RWPE1 (cell line): ENCODE measurements around the gene DMWD.

Source experiments
- CTCF ChIA-PET: fragments of 350-600 bp; sonication (Branson Sonifier 250); formaldehyde crosslinking; extraction: SDS; loops from one replicate; lab custom pipeline; 2021; lab: Yijun Ruan, JAX
- POLR2A ChIA-PET: fragments of 400-600 bp; formaldehyde crosslinking; extraction: SDS; loops from one replicate; lab custom pipeline; 2020; ENCODE audit warnings: antibody characterized with exemption; ENCODE audit not compliant: low non-redundant PET; lab: Yijun Ruan, JAX
- DNase-seq: peaks from one replicate; pipeline ENCODE4 v3.0.0; 2012; ENCODE audit warnings: low spot score
- H3K27ac ChIP-seq: fragments of 450-650 bp; 2 replicates; pipeline ENCODE4 v1.5.1; 2017
- CTCF ChIP-seq: fragments of 450-650 bp; conservative IDR thresholded peaks from 2 replicates; pipeline ENCODE4 v1.5.1; 2017; ENCODE audit warnings: low read depth, mild to moderate bottlenecking

DMWD gene

GRCh38 chr19:45812297-45812696 is 19.7 kb upstream of the DMWD start:
- CTCF ChIA-PET = interaction anchor here (0.6 kb wide), 1 partner anchor 12 kb away, joined by 3 read pairs; no protein-coding TSS in a partner anchor

DNA sequence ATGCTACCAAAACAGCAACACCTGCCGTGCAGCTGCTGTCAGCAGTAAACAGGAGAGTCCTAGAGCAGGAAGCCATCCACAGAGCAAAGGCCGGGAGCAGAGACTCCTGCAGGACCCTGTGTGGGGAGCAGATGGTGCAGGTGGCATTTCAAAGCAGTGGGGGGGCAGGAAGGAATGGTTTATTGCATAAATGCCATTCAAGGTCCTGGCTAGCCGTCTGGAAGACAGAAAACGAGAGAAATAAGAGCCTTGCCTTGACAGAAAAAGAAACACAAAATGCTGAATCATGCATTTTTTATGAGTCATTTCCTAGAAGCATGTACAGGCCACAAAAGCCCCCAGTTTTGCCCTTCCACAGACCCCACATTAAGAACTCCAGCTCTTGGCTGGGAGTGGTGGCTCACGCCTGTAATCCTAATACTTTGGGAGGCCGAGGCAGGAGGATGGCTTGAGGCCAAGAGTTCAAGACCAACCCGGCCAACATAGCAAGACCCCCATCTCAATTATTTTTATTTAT is 17.1 kb upstream of the DMWD start:
- DNase-seq = no peak
- CTCF ChIA-PET = no interaction called here
- H3K27ac ChIP-seq = peak overlapping the region; percentile 89
- TF ChIP-seq CTCF = no peak
- POLR2A ChIA-PET = no interaction called here

More at GRCh38 chr19:45812297-45812696, 19.7 kb upstream of the DMWD start:
- POLR2A ChIA-PET = no interaction called here
- no peak for TF ChIP-seq CTCF
- DNase-seq = no peak
- peak overlapping the region; percentile 75 for H3K27ac ChIP-seq

- no peak for TF ChIP-seq CTCF
Observed at GRCh38 chr19:45805719-45806118, 13.1 kb upstream of the DMWD start.

GRCh38 chr19:45804959-45805230 is 12.2 kb upstream of the DMWD start:
- ChIA-PET CTCF (interaction anchor here (0.6 to 1.2 kb wide), 3 partner anchors 12 to 1208 kb away, joined by 3 to 5 read pairs (median 3); no protein-coding TSS in a partner anchor), POLR2A (no interaction called here)
- TF ChIP-seq CTCF = no peak
- no peak for DNase-seq
- peak overlapping the region; percentile 19; the same call in 1 of the 2 replicates for H3K27ac ChIP-seq

More at GRCh38 chr19:45805719-45806118, 13.1 kb upstream of the DMWD start:
- ChIA-PET CTCF (interaction anchor here (0.7 to 1.8 kb wide), 3 partner anchors 11 to 36 kb away, joined by 3 to 5 read pairs (median 4); no protein-coding TSS in a partner anchor), POLR2A (no interaction called here)
- H3K27ac ChIP-seq = no peak overlapping the region
- DNase-seq = no peak

DNA sequence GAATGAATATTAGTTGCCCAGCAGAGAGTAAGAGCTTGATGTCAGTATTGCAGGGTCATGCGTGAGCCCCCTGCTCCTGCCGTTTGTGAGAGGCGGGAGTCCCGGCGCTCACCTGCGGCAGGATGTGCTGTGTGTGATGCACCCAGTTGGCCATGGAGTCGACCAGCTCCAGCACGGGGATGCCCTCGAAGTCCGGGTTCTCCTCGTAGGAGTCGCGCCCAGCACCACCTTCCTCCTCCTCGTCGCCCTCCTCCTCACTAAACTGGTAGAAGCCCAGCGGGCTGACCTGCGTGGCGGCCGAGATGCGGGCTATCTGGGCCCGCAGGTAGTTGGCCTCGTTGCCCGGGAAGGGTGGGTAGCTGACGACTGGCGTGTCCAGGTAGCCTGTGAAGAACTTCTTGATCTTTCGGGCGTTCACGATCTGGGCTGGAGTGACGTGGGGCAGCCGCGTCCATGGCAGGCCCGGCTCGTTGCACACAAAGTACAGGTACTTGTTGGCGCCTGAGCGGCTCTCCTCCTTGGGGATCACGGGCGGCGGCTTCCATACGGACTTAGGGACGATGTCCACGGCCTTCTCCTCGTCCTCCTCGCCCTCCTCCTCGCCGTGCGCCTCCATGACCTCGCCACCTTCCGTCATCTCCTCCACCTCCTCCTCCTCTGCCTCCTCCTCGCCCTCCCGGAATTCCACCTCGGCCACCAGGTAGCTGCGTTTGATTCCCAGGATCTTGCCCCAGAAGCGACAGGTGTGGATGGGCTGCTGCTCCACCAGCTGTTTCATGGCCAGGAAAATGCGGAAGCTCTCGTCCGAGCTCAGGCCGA is 11.7 kb upstream of the DMWD start:
- H3K27ac ChIP-seq = peak overlapping the region; percentile 19; the same call in 1 of the 2 replicates
- ChIA-PET POLR2A (no interaction called here), CTCF (interaction anchor here (0.6 to 1.2 kb wide), 2 partner anchors 12 to 1208 kb away, joined by 3 to 5 read pairs; no protein-coding TSS in a partner anchor)
- no peak for TF ChIP-seq CTCF
- no peak for DNase-seq

DNA sequence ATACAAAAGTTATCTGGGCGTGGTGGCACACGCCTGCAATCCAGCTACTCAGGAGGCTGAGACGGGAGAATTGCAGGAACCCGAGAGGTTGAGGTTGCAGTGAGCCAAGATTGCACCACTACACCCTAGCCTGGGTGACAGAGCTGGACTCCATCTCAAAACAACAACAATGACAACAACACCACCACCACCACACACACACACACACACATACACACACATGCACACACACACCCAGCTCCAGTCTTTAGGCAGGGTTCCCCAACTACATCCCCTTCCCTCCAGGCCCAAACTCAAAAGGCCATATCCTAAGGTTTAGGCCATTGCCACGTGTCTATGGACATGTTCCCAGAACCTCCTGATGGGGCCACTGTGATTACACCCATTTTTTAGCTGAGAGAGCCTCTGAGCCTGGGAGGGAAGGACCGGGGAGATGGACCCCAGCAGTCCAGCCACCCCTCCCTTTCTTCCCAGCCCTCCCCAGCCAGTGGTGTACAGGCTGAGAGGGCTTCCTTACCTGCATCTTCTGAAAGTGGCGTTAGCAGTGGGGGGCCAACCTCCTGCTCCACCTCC is 9.0 kb upstream of the DMWD start:
- 0 out of 2 replicates have a peak overlapping the region, but pooled peaks have one; percentile 1 for H3K27ac ChIP-seq
- TF ChIP-seq CTCF = no peak
- no peak for DNase-seq
- ChIA-PET POLR2A (no interaction called here), CTCF (interaction anchor here (0.6 to 1.9 kb wide), 2 partner anchors 15 to 29 kb away, joined by 5 to 9 read pairs; no protein-coding TSS in a partner anchor)
